BJ (cell line): Measurements from ENCODE around the gene PHLDA1. TPM values are rescaled to one million over a fixed set of nuclear protein-coding genes. Genes with fewer than 3 reads are reported as not detected.
"Not testable (repeated sequence)": the region's sequence is repeated elsewhere in the genome, so short reads cannot be mapped to it uniquely, and the experiment has no call there.

Experiments
- CTCF ChIA-PET: fragments of 350-600 bp; formaldehyde crosslinking; extraction: SDS; loops from one replicate; lab custom pipeline; 2021; ENCODE audit warnings: antibody characterized with exemption, inconsistent platforms; lab: Yijun Ruan, JAX
- POLR2A ChIA-PET: fragments of 300-600 bp; sonication (Branson Sonifier 250); formaldehyde crosslinking; extraction: SDS; loops from one replicate; lab custom pipeline; 2021; ENCODE audit warnings: antibody characterized with exemption; lab: Charles Lee
- DNase-seq: peaks from one replicate; pipeline ENCODE4 v3.0.0-alpha.2; 2011; ENCODE audit warnings: low read depth
- H3K27me3 ChIP-seq: 2 replicates; pipeline ENCODE4 v1.6.0; 2011; ENCODE audit warnings: low read length; ENCODE audit not compliant: control insufficient read depth, insufficient read depth
- H3K36me3 ChIP-seq: 2 replicates; pipeline ENCODE4 v1.5.1; 2011; ENCODE audit warnings: low read length; ENCODE audit not compliant: control insufficient read depth, insufficient read depth
- H3K4me3 ChIP-seq: 2 replicates; pipeline ENCODE4 v1.5.1; 2011; ENCODE audit warnings: low read depth, mild to moderate bottlenecking, control low read depth, low read length
- polyA plus RNA-seq: library from polyadenylated mRNA; depleted of rRNA; stranded (reverse); fragments of >200 nt; gene quantifications from 2 replicates; pipeline ENCODE4 v1.2.3, GENCODE V29; 2011
- TF ChIP-seq, protein P1 (sequence below): IDR thresholded peaks from 2 replicates; pipeline ENCODE4 v1.5.1; 2011; ENCODE audit warnings: low read depth, mild to moderate bottlenecking, control low read depth, inconsistent platforms, low read length, moderate library complexity; ENCODE audit not compliant: insufficient read depth

PHLDA1 gene
- polyA plus RNA-seq, 1 experiment = 8.1 TPM

DNA sequence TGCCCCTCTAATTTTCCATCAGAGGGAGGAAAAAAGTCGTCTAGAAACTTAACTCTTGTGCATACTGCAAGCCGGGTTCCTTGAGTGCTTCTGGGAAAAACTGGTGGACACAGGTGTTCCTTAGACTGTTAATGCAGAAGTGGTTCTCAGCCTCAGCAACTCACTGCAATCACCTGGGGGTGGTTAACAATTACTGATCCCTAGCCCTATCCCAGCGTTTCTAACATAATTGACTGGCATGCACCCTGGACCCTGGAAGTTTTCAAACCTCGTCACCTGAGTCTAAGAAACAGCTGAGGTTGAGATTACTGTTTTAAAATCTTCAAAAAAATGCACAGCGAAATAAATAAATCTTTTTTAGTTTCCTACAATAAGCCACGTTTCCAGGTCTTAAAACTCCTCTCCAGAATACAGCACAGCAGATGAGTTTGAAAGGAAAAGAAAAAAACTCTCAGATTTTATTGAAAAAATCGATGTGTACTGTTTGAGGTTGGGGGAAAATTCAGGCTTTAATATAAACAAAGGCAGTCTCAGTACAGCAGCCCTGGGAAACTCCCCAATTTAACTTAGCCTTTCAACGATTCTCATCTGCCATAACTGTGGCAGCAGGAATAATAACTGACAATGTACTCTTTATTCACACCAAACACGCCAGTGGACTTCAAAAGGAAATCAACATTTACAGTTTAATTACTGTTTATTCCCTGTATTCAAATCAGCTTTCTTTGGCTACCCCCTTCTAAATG, 45.4 kb downstream of the PHLDA1 start:
- no peak for DNase-seq
- TF ChIP-seq, protein P1, sequence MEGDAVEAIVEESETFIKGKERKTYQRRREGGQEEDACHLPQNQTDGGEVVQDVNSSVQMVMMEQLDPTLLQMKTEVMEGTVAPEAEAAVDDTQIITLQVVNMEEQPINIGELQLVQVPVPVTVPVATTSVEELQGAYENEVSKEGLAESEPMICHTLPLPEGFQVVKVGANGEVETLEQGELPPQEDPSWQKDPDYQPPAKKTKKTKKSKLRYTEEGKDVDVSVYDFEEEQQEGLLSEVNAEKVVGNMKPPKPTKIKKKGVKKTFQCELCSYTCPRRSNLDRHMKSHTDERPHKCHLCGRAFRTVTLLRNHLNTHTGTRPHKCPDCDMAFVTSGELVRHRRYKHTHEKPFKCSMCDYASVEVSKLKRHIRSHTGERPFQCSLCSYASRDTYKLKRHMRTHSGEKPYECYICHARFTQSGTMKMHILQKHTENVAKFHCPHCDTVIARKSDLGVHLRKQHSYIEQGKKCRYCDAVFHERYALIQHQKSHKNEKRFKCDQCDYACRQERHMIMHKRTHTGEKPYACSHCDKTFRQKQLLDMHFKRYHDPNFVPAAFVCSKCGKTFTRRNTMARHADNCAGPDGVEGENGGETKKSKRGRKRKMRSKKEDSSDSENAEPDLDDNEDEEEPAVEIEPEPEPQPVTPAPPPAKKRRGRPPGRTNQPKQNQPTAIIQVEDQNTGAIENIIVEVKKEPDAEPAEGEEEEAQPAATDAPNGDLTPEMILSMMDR = no peak
- no peak overlapping the region for H3K4me3 ChIP-seq
- H3K36me3 ChIP-seq = no peaks in the 10 kb centered on the region
- H3K27me3 ChIP-seq = no peaks in the 10 kb centered on the region
- ChIA-PET CTCF (no interaction called here), POLR2A (no interaction called here)

DNA sequence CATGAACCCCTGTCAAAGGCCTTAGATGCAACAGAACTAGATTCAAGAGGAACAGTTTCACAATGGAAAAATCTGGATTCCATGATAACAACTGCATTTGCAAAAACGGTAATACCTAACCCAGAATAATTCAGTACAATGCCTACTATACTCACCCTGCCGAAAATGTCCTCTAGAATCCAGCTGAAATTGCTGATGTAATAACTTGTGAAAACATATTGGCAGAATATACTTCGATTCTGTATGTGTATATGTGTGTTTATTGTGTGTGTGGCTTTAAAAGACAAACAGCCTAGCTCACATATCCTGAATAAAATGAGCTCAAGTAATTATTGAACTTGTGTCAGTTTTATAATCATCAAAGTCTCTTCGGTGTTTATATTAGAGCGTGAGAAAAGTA, 46.0 kb downstream of the PHLDA1 start:
- TF ChIP-seq, protein P1 = no peak
- POLR2A ChIA-PET = no interaction called here
- CTCF ChIA-PET = no interaction called here

DNA sequence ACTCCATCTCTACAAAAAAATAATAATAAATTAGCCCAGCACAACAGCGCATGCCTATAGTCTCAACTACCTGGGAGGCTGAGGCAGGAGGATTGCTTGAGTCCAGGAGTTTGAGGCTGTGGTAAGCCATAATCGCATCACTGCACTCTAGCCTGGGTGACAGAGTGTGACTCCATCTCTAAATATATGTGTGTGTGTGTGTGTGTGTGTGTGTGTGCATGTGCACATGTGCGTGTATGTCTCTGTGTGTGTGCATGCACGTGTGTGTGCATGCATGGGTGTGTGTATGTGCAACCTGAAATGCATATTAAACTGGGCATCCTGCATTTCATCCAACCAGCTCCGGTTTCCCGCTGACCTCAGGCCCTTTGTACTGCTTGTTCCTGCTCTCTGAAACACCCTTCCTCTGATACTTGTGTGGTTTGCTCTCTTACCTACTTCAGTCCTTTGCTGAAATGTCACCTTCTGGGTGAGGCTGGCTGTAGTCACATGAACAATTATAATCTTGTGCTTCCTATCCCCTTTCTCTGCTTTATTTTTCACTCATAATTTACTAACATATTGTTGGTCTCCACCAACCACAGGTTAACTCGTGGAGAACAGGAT, 46.9 kb downstream of the PHLDA1 start:
- DNase-seq = no peak
- Histone ChIP-seq H3K27me3 (no peaks in the 10 kb centered on the region), H3K4me3 (no peak overlapping the region), H3K36me3 (no peaks in the 10 kb centered on the region)
- POLR2A ChIA-PET = no interaction called here
- CTCF ChIA-PET = no interaction called here
- TF ChIP-seq, protein P1 = no peak

More for the DNA sequence above, 46.0 kb downstream of the PHLDA1 start:
- no peak overlapping the region for H3K4me3 ChIP-seq
- H3K27me3 ChIP-seq = no peaks in the 10 kb centered on the region
- no peak for DNase-seq
- H3K36me3 ChIP-seq = no peaks in the 10 kb centered on the region

GRCh38 chr12:75983851-75984250, 47.7 kb downstream of the PHLDA1 start:
- CTCF ChIA-PET, POLR2A ChIA-PET, H3K36me3 ChIP-seq, H3K27me3 ChIP-seq, H3K4me3 ChIP-seq, DNase-seq: not testable (repeated sequence)

GRCh38 chr12:75982979-75983660, 48.5 kb downstream of the PHLDA1 start:
- Histone ChIP-seq H3K36me3 (no peaks in the 10 kb centered on the region), H3K4me3 (no peak overlapping the region), H3K27me3 (no peaks in the 10 kb centered on the region)
- DNase-seq = no peak
- TF ChIP-seq, protein P1 = no peak
- ChIA-PET POLR2A (no interaction called here), CTCF (no interaction called here)
